HepG2 (cell line): ENCODE data around the gene FAM83C. TPM values are rescaled to one million over a fixed set of nuclear protein-coding genes. Genes with fewer than 3 reads are reported as not detected.
A peak's percentile ranks its signal among the peaks of the same experiment; 100 is the strongest.

ENCODE experiments used
- KDM1A ChIP-seq: IDR thresholded peaks from 2 replicates; pipeline ENCODE4 v1.6.1; 2016; ENCODE audit warnings: missing compliant biosample characterization
- NBN ChIP-seq: fragments of 450-650 bp; conservative IDR thresholded peaks from 2 replicates; pipeline ENCODE4 v1.6.1; 2017
- SIN3A ChIP-seq: IDR thresholded peaks from 2 replicates; pipeline ENCODE4 v1.6.1; 2011; ENCODE audit warnings: low read depth, mild to moderate bottlenecking, control low read depth, low read length, borderline replicate concordance
- SNRNP70 ChIP-seq: fragments of 200-400 bp; formaldehyde crosslinking; IDR thresholded peaks from 2 replicates; pipeline ENCODE4 v1.6.1; 2017; ENCODE audit warnings: mild to moderate bottlenecking, low read depth, low read length, moderate library complexity
- SP5 ChIP-seq: IDR thresholded peaks from 2 replicates; pipeline ENCODE4 v1.6.1; 2016; ENCODE audit warnings: low read depth, borderline replicate concordance
- ZFYVE20 ChIP-seq: sonication (generic); formaldehyde crosslinking; IDR thresholded peaks from 2 replicates; pipeline ENCODE4 v1.8.0; 2023; ENCODE audit warnings: low read depth, mild to moderate bottlenecking, moderate library complexity, missing genetic modification reagents, borderline replicate concordance
- ZNF263 ChIP-seq: sonication (generic); formaldehyde crosslinking; IDR thresholded peaks from 2 replicates; pipeline ENCODE4 v1.4.0; 2020; ENCODE audit warnings: missing genetic modification reagents
- ZNF33B ChIP-seq: sonication (generic); formaldehyde crosslinking; IDR thresholded peaks from 2 replicates; pipeline ENCODE4 v1.5.1; 2020; ENCODE audit warnings: mild to moderate bottlenecking, missing genetic modification reagents
- ZNF350 ChIP-seq: sonication (generic); formaldehyde crosslinking; IDR thresholded peaks from 2 replicates; pipeline ENCODE4 v1.4.0; 2020; ENCODE audit warnings: mild to moderate bottlenecking, low read depth, missing genetic modification reagents, borderline replicate concordance
- ZNF354B ChIP-seq: sonication (generic); formaldehyde crosslinking; IDR thresholded peaks from 2 replicates; pipeline ENCODE4 v1.8.0; 2022; ENCODE audit warnings: mild to moderate bottlenecking, missing genetic modification reagents
- ZNF7 ChIP-seq: IDR thresholded peaks from 2 replicates; pipeline ENCODE4 v1.6.1; 2016; ENCODE audit warnings: missing biosample characterization, missing genetic modification reagents
- ZNF775 ChIP-seq: sonication (generic); formaldehyde crosslinking; IDR thresholded peaks from 2 replicates; pipeline ENCODE4 v1.4.0; 2020; ENCODE audit warnings: missing genetic modification reagents, mild to moderate bottlenecking, moderate library complexity, borderline replicate concordance
- ZNF883 ChIP-seq: sonication (generic); formaldehyde crosslinking; IDR thresholded peaks from 2 replicates; pipeline ENCODE4 v1.5.1; 2020; ENCODE audit warnings: mild to moderate bottlenecking, missing genetic modification reagents; ENCODE audit errors: not compliant biosample characterization
- polyA plus RNA-seq, 8 experiments: library from polyadenylated mRNA; depleted of rRNA in 3 of 8; stranded (reverse) in 7 of 8; unstranded in 1 of 8; fragments of >200 nt; fragmentation: Illumina TruSeq in 4 of 8; extraction: Trizol in 4 of 8; gene quantifications; 2 replicates each; pipeline versions ENCODE4 v1.2.1 to v1.2.3, GENCODE V29; 2011 to 2016; ENCODE audit warnings: low read depth in 4 of 8, missing spikeins in 1 of 8, mixed read lengths in 1 of 8; ENCODE audit not compliant: insufficient read depth in 1 of 8
- total RNA-seq, 5 experiments: library from RNA; depleted of rRNA; stranded (reverse); fragments of >200 nt; fragmentation: Illumina TruSeq; extraction: Trizol; gene quantifications; 2 replicates each; pipeline ENCODE4 v1.2.3, GENCODE V29; 2016; ENCODE audit warnings: low read depth in 1 of 5
- TF ChIP-seq, protein P1 (sequence below): sonication (generic); formaldehyde crosslinking; IDR thresholded peaks from 2 replicates; pipeline ENCODE4 v1.5.0; 2020; ENCODE audit warnings: mild to moderate bottlenecking, missing genetic modification reagents
- TF ChIP-seq, protein P2 (sequence below): sonication (generic); formaldehyde crosslinking; IDR thresholded peaks from 2 replicates; pipeline ENCODE4 v1.8.0; 2022; ENCODE audit warnings: missing genetic modification reagents, mild to moderate bottlenecking, moderate library complexity, borderline replicate concordance
- TF ChIP-seq, protein P3 (sequence below): sonication (generic); formaldehyde crosslinking; IDR thresholded peaks from 2 replicates; pipeline ENCODE4; 2020; ENCODE audit warnings: missing genetic modification reagents, mild to moderate bottlenecking, borderline replicate concordance
- TF ChIP-seq, protein P4 (sequence below): sonication (generic); formaldehyde crosslinking; IDR thresholded peaks from 2 replicates; pipeline ENCODE4 v1.4.0; 2020; ENCODE audit warnings: mild to moderate bottlenecking, missing genetic modification reagents, borderline replicate concordance

The FAM83C gene
- total and polyA plus RNA-seq, 2 of the 13 experiments (the other 11 are each of a cell fraction or from before 2014, with no cell fraction given) = 0.04 TPM; not detected in 1

DNA sequence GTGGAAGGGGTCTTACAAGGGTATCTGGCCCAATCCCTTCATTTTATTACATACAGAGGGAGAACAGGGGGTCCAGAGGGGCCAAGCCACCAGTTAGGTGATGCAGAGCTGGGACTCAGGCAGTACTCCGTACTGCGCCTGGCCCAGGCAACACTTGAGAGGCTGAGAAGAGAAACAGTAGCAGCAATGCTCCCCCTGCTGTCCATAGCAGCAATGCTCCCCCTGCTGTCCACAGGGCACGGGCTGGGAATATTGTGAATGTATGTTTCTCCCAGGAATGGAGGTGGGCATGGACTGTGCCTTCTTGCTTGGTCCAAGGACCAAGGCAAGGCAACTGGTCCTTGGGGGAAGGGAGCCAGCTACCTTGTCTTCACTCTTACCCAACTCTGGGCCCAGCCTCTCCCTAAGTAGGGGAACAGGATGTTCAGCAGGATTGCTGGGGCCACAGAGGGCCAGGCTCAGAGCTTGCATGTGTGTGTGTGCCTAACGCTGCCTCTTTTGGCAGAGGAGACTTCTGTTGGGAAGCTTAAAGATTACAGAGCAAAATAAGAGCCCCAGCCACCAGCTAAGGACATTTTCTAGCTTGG lies 14.8 kb upstream of the FAM83C start (continued):
- TF ChIP-seq, protein P1, sequence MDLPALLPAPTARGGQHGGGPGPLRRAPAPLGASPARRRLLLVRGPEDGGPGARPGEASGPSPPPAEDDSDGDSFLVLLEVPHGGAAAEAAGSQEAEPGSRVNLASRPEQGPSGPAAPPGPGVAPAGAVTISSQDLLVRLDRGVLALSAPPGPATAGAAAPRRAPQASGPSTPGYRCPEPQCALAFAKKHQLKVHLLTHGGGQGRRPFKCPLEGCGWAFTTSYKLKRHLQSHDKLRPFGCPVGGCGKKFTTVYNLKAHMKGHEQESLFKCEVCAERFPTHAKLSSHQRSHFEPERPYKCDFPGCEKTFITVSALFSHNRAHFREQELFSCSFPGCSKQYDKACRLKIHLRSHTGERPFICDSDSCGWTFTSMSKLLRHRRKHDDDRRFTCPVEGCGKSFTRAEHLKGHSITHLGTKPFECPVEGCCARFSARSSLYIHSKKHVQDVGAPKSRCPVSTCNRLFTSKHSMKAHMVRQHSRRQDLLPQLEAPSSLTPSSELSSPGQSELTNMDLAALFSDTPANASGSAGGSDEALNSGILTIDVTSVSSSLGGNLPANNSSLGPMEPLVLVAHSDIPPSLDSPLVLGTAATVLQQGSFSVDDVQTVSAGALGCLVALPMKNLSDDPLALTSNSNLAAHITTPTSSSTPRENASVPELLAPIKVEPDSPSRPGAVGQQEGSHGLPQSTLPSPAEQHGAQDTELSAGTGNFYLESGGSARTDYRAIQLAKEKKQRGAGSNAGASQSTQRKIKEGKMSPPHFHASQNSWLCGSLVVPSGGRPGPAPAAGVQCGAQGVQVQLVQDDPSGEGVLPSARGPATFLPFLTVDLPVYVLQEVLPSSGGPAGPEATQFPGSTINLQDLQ (CRISPR knock-in tag) = no peak
- TF ChIP-seq SP5 (CRISPR knock-in tag) = peak; percentile 8; the same call in 1 of the 2 replicates
- TF ChIP-seq SNRNP70 = no peak
- no peak for TF ChIP-seq ZNF775
- TF ChIP-seq, protein P2, sequence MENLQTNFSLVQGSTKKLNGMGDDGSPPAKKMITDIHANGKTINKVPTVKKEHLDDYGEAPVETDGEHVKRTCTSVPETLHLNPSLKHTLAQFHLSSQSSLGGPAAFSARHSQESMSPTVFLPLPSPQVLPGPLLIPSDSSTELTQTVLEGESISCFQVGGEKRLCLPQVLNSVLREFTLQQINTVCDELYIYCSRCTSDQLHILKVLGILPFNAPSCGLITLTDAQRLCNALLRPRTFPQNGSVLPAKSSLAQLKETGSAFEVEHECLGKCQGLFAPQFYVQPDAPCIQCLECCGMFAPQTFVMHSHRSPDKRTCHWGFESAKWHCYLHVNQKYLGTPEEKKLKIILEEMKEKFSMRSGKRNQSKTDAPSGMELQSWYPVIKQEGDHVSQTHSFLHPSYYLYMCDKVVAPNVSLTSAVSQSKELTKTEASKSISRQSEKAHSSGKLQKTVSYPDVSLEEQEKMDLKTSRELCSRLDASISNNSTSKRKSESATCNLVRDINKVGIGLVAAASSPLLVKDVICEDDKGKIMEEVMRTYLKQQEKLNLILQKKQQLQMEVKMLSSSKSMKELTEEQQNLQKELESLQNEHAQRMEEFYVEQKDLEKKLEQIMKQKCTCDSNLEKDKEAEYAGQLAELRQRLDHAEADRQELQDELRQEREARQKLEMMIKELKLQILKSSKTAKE (CRISPR knock-in tag) = no peak
- TF ChIP-seq ZNF883 (CRISPR knock-in tag) = peak; percentile 78
- no peak for TF ChIP-seq ZNF7
- TF ChIP-seq NBN = no peak
- TF ChIP-seq ZFYVE20 (CRISPR knock-in tag) = no peak
- TF ChIP-seq SIN3A = no peak
- TF ChIP-seq, protein P3, sequence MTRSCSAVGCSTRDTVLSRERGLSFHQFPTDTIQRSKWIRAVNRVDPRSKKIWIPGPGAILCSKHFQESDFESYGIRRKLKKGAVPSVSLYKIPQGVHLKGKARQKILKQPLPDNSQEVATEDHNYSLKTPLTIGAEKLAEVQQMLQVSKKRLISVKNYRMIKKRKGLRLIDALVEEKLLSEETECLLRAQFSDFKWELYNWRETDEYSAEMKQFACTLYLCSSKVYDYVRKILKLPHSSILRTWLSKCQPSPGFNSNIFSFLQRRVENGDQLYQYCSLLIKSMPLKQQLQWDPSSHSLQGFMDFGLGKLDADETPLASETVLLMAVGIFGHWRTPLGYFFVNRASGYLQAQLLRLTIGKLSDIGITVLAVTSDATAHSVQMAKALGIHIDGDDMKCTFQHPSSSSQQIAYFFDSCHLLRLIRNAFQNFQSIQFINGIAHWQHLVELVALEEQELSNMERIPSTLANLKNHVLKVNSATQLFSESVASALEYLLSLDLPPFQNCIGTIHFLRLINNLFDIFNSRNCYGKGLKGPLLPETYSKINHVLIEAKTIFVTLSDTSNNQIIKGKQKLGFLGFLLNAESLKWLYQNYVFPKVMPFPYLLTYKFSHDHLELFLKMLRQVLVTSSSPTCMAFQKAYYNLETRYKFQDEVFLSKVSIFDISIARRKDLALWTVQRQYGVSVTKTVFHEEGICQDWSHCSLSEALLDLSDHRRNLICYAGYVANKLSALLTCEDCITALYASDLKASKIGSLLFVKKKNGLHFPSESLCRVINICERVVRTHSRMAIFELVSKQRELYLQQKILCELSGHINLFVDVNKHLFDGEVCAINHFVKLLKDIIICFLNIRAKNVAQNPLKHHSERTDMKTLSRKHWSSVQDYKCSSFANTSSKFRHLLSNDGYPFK (CRISPR knock-in tag) = peak; percentile 38; the same call in 1 of the 2 replicates
- TF ChIP-seq ZNF350 (CRISPR knock-in tag) = peak; percentile 22; the same call in 1 of the 2 replicates
- TF ChIP-seq KDM1A (CRISPR knock-in tag) = no peak
- TF ChIP-seq, protein P4, sequence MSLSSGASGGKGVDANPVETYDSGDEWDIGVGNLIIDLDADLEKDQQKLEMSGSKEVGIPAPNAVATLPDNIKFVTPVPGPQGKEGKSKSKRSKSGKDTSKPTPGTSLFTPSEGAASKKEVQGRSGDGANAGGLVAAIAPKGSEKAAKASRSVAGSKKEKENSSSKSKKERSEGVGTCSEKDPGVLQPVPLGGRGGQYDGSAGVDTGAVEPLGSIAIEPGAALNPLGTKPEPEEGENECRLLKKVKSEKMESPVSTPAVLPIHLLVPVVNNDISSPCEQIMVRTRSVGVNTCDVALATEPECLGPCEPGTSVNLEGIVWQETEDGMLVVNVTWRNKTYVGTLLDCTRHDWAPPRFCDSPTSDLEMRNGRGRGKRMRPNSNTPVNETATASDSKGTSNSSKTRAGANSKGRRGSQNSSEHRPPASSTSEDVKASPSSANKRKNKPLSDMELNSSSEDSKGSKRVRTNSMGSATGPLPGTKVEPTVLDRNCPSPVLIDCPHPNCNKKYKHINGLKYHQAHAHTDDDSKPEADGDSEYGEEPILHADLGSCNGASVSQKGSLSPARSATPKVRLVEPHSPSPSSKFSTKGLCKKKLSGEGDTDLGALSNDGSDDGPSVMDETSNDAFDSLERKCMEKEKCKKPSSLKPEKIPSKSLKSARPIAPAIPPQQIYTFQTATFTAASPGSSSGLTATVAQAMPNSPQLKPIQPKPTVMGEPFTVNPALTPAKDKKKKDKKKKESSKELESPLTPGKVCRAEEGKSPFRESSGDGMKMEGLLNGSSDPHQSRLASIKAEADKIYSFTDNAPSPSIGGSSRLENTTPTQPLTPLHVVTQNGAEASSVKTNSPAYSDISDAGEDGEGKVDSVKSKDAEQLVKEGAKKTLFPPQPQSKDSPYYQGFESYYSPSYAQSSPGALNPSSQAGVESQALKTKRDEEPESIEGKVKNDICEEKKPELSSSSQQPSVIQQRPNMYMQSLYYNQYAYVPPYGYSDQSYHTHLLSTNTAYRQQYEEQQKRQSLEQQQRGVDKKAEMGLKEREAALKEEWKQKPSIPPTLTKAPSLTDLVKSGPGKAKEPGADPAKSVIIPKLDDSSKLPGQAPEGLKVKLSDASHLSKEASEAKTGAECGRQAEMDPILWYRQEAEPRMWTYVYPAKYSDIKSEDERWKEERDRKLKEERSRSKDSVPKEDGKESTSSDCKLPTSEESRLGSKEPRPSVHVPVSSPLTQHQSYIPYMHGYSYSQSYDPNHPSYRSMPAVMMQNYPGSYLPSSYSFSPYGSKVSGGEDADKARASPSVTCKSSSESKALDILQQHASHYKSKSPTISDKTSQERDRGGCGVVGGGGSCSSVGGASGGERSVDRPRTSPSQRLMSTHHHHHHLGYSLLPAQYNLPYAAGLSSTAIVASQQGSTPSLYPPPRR (CRISPR knock-in tag) = no peak
- TF ChIP-seq ZNF33B (CRISPR knock-in tag) = 0 out of 2 replicates have a peak, but pooled peaks have one; percentile 27
- no peak for TF ChIP-seq ZNF263 (CRISPR knock-in tag)
- TF ChIP-seq ZNF354B (CRISPR knock-in tag) = no peak
